NCI-H460 (cell line): ENCODE results near the gene PDE5A. TPM values are rescaled to one million over a fixed set of nuclear protein-coding genes. Genes with fewer than 3 reads are reported as not detected.

Source experiments
- DNase-seq: peaks from one replicate; pipeline ENCODE4 v3.0.0-alpha.2; 2016; ENCODE audit warnings: low read depth; ENCODE audit errors: extremely low read depth
- total RNA-seq: library from RNA; depleted of rRNA; stranded (reverse); fragments of >200 nt; shearing (Covaris generic); gene quantifications from 2 replicates; pipeline ENCODE4 v1.2.3, GENCODE V29; 2014

PDE5A gene
- total RNA-seq, 1 experiment from 2014 or later: 0.59 TPM

- no peak for DNase-seq
These were observed 40.8 kb downstream of the PDE5A start for GRCh38 chr4:119587796-119588195.

- DNase-seq: no peak
These were observed 42.8 kb downstream of the PDE5A start for GRCh38 chr4:119585771-119586170.

GRCh38 chr4:119581190-119581873 is 47.3 kb downstream of the PDE5A start:
- no peak for DNase-seq

GRCh38 chr4:119580293-119580692 is 48.3 kb downstream of the PDE5A start:
- no peak for DNase-seq

- no peak for DNase-seq
These were observed 48.8 kb downstream of the PDE5A start for GRCh38 chr4:119579823-119580222.

GRCh38 chr4:119570401-119570800 is 58.2 kb downstream of the PDE5A start:
- DNase-seq: no peak

GRCh38 chr4:119564106-119564505 is 64.5 kb downstream of the PDE5A start:
- DNase-seq: no peak

- DNase-seq: peak; percentile 31
These were observed 69.5 kb downstream of the PDE5A start for GRCh38 chr4:119559044-119559647.

GRCh38 chr4:119550857-119551532 is 77.6 kb downstream of the PDE5A start:
- DNase-seq: no peak

- DNase-seq: no peak
These were observed 79.0 kb downstream of the PDE5A start for GRCh38 chr4:119549639-119550038.

GRCh38 chr4:119543779-119544178 is 84.8 kb downstream of the PDE5A start:
- no peak for DNase-seq

GRCh38 chr4:119543187-119543586 is 85.4 kb downstream of the PDE5A start:
- no peak for DNase-seq

- DNase-seq: no peak
These were observed 88.4 kb downstream of the PDE5A start for GRCh38 chr4:119540249-119540648.

- no peak for DNase-seq
These were observed 91.0 kb downstream of the PDE5A start for GRCh38 chr4:119537586-119537985.

GRCh38 chr4:119536572-119537528 is 91.8 kb downstream of the PDE5A start:
- no peak for DNase-seq

GRCh38 chr4:119532319-119532718 is 96.3 kb downstream of the PDE5A start:
- DNase-seq: no peak

- no peak for DNase-seq
These were observed 98.8 kb downstream of the PDE5A start for GRCh38 chr4:119529788-119530187.

GRCh38 chr4:119526786-119527550 is 101.6 kb downstream of the PDE5A start:
- no peak for DNase-seq

- no peak for DNase-seq
These were observed 102.6 kb downstream of the PDE5A start for GRCh38 chr4:119525771-119526712.
